RWPE1 (cell line): ENCODE data around the gene DAPP1.

Experiments
- CTCF ChIA-PET: fragments of 350-600 bp; sonication (Branson Sonifier 250); formaldehyde crosslinking; extraction: SDS; loops from one replicate; lab custom pipeline; 2021; lab: Yijun Ruan, JAX
- POLR2A ChIA-PET: fragments of 400-600 bp; formaldehyde crosslinking; extraction: SDS; loops from one replicate; lab custom pipeline; 2020; ENCODE audit warnings: antibody characterized with exemption; ENCODE audit not compliant: low non-redundant PET; lab: Yijun Ruan, JAX
- DNase-seq: peaks from one replicate; pipeline ENCODE4 v3.0.0; 2012; ENCODE audit warnings: low spot score
- H3K27ac ChIP-seq: fragments of 450-650 bp; 2 replicates; pipeline ENCODE4 v1.5.1; 2017
- CTCF ChIP-seq: fragments of 450-650 bp; conservative IDR thresholded peaks from 2 replicates; pipeline ENCODE4 v1.5.1; 2017; ENCODE audit warnings: low read depth, mild to moderate bottlenecking

The DAPP1 gene

DNA sequence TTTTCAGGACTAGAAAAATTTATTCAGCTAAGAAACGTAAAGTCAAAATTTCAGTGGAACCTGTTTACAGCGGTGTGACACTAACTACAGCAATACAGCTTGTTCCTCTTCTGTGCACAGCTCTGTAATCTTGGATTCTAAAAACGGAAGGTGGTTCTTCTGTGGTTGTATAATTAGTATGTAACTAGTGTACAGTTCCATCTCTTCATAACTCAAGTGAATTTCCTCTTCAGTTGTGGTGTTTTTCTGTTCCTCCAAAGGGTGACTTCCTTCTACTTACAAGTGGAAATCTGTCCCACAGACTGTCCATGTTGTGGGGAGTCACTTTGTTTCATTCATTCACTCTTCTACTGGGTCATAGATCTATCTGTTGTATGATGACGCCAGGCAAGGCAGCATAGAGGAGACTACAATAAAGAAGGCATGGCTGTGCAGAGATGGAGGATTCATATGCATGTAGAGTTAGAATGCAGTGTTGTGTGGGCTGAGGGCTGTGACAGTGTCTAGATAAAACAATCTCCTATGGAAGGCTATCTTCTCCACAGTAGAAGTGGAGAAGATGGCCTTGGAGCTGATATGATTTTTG is 5.4 kb downstream of the DAPP1 start:
- ChIA-PET POLR2A (no interaction called here), CTCF (no interaction called here)
- no peak for DNase-seq
- no peak for TF ChIP-seq CTCF
- no peak overlapping the region for H3K27ac ChIP-seq

GRCh38 chr4:99822734-99823133 is 6.1 kb downstream of the DAPP1 start:
- DNase-seq = no peak
- ChIA-PET CTCF (no interaction called here), POLR2A (no interaction called here)
- no peak overlapping the region for H3K27ac ChIP-seq
- no peak for TF ChIP-seq CTCF

- CTCF ChIA-PET = no interaction called here
- no peak overlapping the region for H3K27ac ChIP-seq
- POLR2A ChIA-PET = no interaction called here
- no peak for TF ChIP-seq CTCF
- DNase-seq = no peak
Measured at GRCh38 chr4:99824070-99824599, 7.5 kb downstream of the DAPP1 start.

DNA sequence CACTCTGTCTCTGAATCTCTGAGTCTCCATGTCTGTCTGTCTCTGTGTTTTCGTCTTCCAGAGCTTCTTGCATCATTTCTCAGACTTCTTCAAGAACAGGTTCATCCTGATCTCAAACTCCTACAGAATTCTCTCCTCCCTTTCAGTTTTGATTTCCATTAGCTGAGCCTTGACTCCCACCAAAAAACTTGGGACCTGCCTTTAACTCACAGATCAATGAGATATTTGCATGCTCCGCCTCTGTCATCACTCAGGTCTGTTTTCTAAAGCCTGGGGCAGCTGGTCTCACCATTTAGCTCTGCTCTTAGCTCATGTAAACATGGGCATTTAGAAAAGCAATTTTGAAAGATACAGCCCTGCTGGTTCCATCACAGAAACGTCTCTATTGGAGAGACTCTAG is 8.6 kb downstream of the DAPP1 start:
- no peak for DNase-seq

GRCh38 chr4:99826016-99826415 is 9.4 kb downstream of the DAPP1 start:
- ChIA-PET CTCF (no interaction called here), POLR2A (no interaction called here)
- DNase-seq = no peak
- H3K27ac ChIP-seq = no peak overlapping the region
- TF ChIP-seq CTCF = no peak

More for the DNA sequence above, 8.6 kb downstream of the DAPP1 start:
- POLR2A ChIA-PET = no interaction called here
- TF ChIP-seq CTCF = no peak
- H3K27ac ChIP-seq = no peak overlapping the region
- CTCF ChIA-PET = no interaction called here

- ChIA-PET POLR2A (no interaction called here), CTCF (interaction anchor here (0.6 kb wide), 1 partner anchor 13 kb away, joined by 3 read pairs; no protein-coding TSS in a partner anchor)
- peak; percentile 12 for DNase-seq
- no peak for TF ChIP-seq CTCF
- H3K27ac ChIP-seq = no peak overlapping the region
Measured at GRCh38 chr4:99827454-99827853, 10.8 kb downstream of the DAPP1 start.
